GM19328 (cell line): Measurements from ENCODE around the gene EID3.

Experiments
- ATAC-seq: cut with Tn5 transposase; IDR thresholded peaks from one replicate; pipeline ENCODE4 v1.9.1; 2021; ENCODE audit warnings: mild to moderate bottlenecking, moderate library complexity; ENCODE audit not compliant: unreplicated experiment

Gene EID3

GRCh38 chr12:104353012-104353981 lies 49.8 kb downstream of the EID3 start:
- no peak for ATAC-seq

DNA sequence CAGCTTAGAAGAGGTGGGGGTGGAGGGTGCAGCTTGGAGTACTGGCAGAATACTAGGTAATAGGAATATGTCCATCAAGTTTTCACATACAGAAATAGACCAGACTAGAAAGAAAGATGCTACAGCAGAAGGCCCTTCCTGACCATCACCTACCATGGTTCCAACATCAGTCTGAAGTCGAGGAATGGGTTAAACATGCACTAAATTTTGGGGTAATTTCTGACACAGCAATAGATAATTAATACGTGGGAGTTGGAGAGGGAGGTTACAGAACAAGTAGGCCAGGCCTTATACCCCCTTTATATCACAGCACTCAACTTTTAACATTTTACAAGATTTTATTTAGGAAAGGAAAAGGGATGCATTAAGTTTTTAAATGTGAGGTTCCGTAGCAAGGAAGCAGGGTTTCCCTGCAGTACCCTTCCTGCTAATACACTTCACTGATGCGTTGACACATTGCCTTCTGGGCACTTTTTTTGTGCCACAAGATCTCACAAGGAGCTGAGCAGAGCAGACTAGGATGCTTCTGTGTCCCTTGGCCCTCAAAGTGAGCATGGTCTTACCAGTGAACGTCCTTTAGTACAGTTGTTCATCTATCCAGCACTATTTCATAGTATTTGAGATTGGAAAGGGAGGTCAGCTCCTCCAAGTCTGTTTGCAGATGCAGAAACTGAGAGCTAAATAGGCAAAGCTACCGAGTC lies 50.8 kb downstream of the EID3 start:
- ATAC-seq = no peak
